Smooth muscle cell (in vitro differentiated cells): ENCODE data around the gene NEMF. TPM values are rescaled to one million over a fixed set of nuclear protein-coding genes. Genes with fewer than 3 reads are reported as not detected.

ENCODE experiments used
- DNase-seq: peaks from one replicate; lab custom pipeline; 2025; ENCODE audit not compliant: unreplicated experiment; lab: John Stamatoyannopoulos, UW
- H2AFZ ChIP-seq: fragments of 200-600 bp; sonication (generic); 2 replicates; pipeline ENCODE4 v1.6.0; 2016; ENCODE audit warnings: antibody characterized with exemption, low read depth, mild to moderate bottlenecking
- H3F3A ChIP-seq: fragments of 200-600 bp; sonication (generic); 2 replicates; pipeline ENCODE4 v1.6.0; 2017; ENCODE audit warnings: antibody characterized with exemption, low read depth
- H3K27ac ChIP-seq: fragments of 200-600 bp; sonication (generic); 2 replicates; pipeline ENCODE4 v1.5.1; 2016; ENCODE audit warnings: low read depth, mild to moderate bottlenecking
- H3K27me3 ChIP-seq: fragments of 200-600 bp; sonication (generic); 2 replicates; pipeline ENCODE4 v1.6.1; 2016; ENCODE audit warnings: low read depth, mild to moderate bottlenecking
- H3K36me3 ChIP-seq: fragments of 200-600 bp; sonication (generic); 2 replicates; pipeline ENCODE4 v1.5.1; 2016; ENCODE audit warnings: low read depth
- H3K4me1 ChIP-seq: fragments of 200-600 bp; sonication (generic); 2 replicates; pipeline ENCODE4 v1.5.1; 2016; ENCODE audit warnings: low read depth
- H3K4me2 ChIP-seq: fragments of 200-600 bp; sonication (generic); 2 replicates; pipeline ENCODE4 v1.6.0; 2016; ENCODE audit warnings: mild to moderate bottlenecking
- H3K4me3 ChIP-seq: fragments of 200-600 bp; sonication (generic); 2 replicates; pipeline ENCODE4 v1.5.1; 2016; ENCODE audit warnings: mild to moderate bottlenecking
- H3K79me2 ChIP-seq: fragments of 200-600 bp; sonication (generic); 2 replicates; pipeline ENCODE4 v1.6.0; 2016; ENCODE audit warnings: low read depth, mild to moderate bottlenecking
- H3K9ac ChIP-seq: fragments of 200-600 bp; sonication (generic); 2 replicates; pipeline ENCODE4 v1.6.0; 2016; ENCODE audit warnings: low read depth
- H3K9me3 ChIP-seq: fragments of 200-600 bp; sonication (generic); replicated peaks from 2 replicates; pipeline ENCODE4 v1.5.1; 2016; ENCODE audit warnings: low read depth
- H4K20me1 ChIP-seq: fragments of 200-600 bp; sonication (generic); 2 replicates; pipeline ENCODE4 v1.6.0; 2016; ENCODE audit warnings: low read depth
- CTCF ChIP-seq: fragments of 200-600 bp; sonication (generic); IDR thresholded peaks from 2 replicates; pipeline ENCODE4 v1.5.1; 2017; ENCODE audit warnings: borderline replicate concordance, mild to moderate bottlenecking, antibody characterized with exemption; ENCODE audit not compliant: insufficient read depth, poor library complexity, severe bottlenecking
- WGBS: methylation state at CpG from one replicate; pipeline ENCODE4 v1.1.7; 2016; ENCODE audit warnings: low lambda C conversion rate; 5-methylcytosine and 5-hydroxymethylcytosine counted together
- polyA plus RNA-seq: library from polyadenylated mRNA; unstranded; fragments of >200 nt; fragmentation: Nextera tagmentation; extraction: Ambion mirVana; gene quantifications from 2 replicates; pipeline ENCODE4 v1.2.1, GENCODE V29; 2016
- total RNA-seq: library from RNA; depleted of rRNA; stranded (reverse); fragments of >200 nt; gene quantifications from 2 replicates; pipeline ENCODE4 v1.2.3, GENCODE V29; 2014

NEMF gene
- total and polyA plus RNA-seq, 2 experiments from 2014 or later: 41.2 TPM

- H4K20me1 ChIP-seq: peaks cover 9% of the 10 kb centered on the region
- WGBS: 76% methylated on average over 4 of the region's 4 CpGs
- peaks cover 5% of the 10 kb centered on the region for H3K4me1 ChIP-seq
- no peak for DNase-seq
- no peak overlapping the region for H2AFZ ChIP-seq
- peaks cover 42% of the 10 kb centered on the region for H3K79me2 ChIP-seq
- no peaks in the 10 kb centered on the region for H3K9me3 ChIP-seq
- H3K27me3 ChIP-seq: no peaks in the 10 kb centered on the region
- peaks cover 3% of the 10 kb centered on the region for H3K36me3 ChIP-seq
- H3F3A ChIP-seq: peaks cover 7% of the 10 kb centered on the region
- no peak overlapping the region for H3K9ac ChIP-seq
- no peak overlapping the region for H3K27ac ChIP-seq
- H3K4me3 ChIP-seq: peak overlapping the region; percentile 97
- H3K4me2 ChIP-seq: peak overlapping the region; percentile 87
- TF ChIP-seq CTCF: no peak
These were observed 82.3 kb downstream of the NEMF start for GRCh38 chr14:49770212-49770817.

GRCh38 chr14:49769581-49770211, 82.9 kb downstream of the NEMF start:
- no peaks in the 10 kb centered on the region for H3K9me3 ChIP-seq
- no peak for TF ChIP-seq CTCF
- H3K36me3 ChIP-seq: no peaks in the 10 kb centered on the region
- 49% methylated on average over 15 of the region's 15 CpGs for WGBS
- peak overlapping the region; percentile 97 for H3K4me3 ChIP-seq
- H3K27ac ChIP-seq: peak overlapping the region; percentile 94
- peaks cover 5% of the 10 kb centered on the region for H3K4me1 ChIP-seq
- DNase-seq: no peak
- H3K4me2 ChIP-seq: peak overlapping the region; percentile 87
- peak overlapping the region; percentile 97 for H3K9ac ChIP-seq
- no peaks in the 10 kb centered on the region for H3K27me3 ChIP-seq
- H3K79me2 ChIP-seq: peaks cover 42% of the 10 kb centered on the region
- H2AFZ ChIP-seq: no peak overlapping the region
- peaks cover 9% of the 10 kb centered on the region for H4K20me1 ChIP-seq
- H3F3A ChIP-seq: peaks cover 7% of the 10 kb centered on the region

- peaks cover 7% of the 10 kb centered on the region for H3F3A ChIP-seq
- peak overlapping the region; percentile 94 for H3K27ac ChIP-seq
- peak overlapping the region; percentile 97 for H3K4me3 ChIP-seq
- DNase-seq: no peak
- H3K9me3 ChIP-seq: no peaks in the 10 kb centered on the region
- 30% methylated on average over 6 of the region's 6 CpGs for WGBS
- peaks cover 39% of the 10 kb centered on the region for H3K79me2 ChIP-seq
- H3K27me3 ChIP-seq: no peaks in the 10 kb centered on the region
- peak overlapping the region; percentile 97 for H3K9ac ChIP-seq
- peaks cover 5% of the 10 kb centered on the region for H3K4me1 ChIP-seq
- peak overlapping the region; percentile 87 for H3K4me2 ChIP-seq
- H3K36me3 ChIP-seq: no peaks in the 10 kb centered on the region
- no peak overlapping the region for H2AFZ ChIP-seq
- H4K20me1 ChIP-seq: peaks cover 9% of the 10 kb centered on the region
- TF ChIP-seq CTCF: no peak
These were observed 83.4 kb downstream of the NEMF start for GRCh38 chr14:49769171-49769570.
